GM19438 (cell line): ENCODE data around the gene CARNS1.
A peak's percentile ranks its signal among the peaks of the same experiment; 100 is the strongest.

ENCODE experiments used
- ATAC-seq: cut with Tn5 transposase; IDR thresholded peaks from one replicate; pipeline ENCODE4 v1.9.1; 2021; ENCODE audit warnings: low read depth; ENCODE audit not compliant: unreplicated experiment

Gene CARNS1

DNA sequence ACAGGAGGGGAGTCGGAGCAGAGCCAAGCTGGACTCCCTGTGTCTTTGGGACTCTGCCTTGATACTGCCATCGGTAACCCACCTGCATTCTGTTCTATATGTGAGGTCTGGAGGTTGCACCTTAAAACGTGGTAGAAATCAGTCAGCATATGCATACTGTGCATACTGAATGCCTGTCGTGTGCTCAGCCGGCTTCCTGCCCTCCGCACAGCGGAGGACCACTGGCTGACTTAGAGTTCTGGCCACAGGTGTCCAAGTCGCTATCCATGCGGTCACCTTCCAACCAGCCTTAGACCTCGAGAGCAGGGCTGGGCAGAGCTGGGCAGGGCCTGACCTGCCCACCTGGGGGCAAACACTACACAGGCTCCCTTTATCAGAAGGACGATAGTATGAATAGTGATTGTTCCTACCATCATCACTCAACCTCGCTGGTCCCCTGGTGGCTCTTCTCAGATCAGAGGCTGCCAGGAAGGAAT is 7.8 kb upstream of the CARNS1 start:
- no peak for ATAC-seq

DNA sequence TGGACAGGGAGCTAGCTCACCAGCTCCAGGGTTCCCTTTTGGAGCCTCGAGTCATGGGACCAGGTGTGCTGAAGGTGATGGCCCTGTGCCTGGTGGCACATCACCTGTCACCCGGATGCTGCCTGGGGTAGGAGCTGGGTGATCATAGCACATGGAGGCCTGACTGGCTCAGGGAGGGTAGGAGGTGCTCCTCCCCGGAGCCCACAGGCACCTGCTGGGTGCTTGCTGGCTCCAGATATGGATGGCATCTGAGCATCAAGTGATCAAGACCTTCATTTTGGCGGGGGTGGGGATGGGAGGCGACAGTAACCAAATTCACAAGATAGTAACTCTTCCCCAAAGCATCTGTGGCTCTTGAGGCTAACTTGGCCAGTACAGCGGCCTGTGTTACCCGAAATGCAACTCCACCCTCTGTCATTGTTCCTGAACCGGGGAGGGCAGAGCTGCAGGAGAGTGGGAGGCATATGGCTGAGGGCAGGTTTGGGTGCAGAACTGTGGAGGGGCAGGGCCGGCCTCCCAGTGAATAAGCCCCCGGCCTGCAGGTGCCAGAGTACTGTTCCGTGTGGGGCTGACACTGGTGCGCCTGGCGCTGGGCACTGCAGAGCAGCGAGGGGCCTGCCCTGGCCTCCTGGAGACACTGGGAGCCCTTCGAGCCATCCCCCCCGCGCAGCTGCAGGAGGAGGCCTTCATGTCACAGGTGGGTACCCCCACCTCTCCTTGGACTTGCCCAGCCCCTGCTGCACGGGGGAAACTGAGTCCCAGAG is 6.9 kb upstream of the CARNS1 start:
- ATAC-seq, result peak; percentile 9

DNA sequence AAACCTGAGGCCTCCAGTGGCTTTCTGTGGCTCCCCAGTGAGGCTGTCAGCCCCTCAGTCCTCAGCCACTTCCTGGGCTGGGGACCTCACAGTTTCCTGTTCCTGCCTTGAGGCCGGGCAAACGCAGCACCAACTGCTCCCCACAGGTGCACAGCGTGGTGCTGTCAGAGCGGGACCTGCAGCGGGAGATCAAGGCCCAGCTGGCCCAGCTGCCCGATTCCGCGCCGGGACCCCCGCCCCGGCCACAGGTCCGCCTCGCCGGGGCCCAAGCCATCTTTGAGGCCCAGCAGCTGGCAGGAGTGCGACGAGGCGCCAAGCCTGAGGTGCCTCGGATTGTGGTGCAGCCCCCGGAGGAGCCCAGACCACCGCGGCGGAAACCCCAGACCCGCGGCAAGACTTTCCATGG is 6.2 kb upstream of the CARNS1 start:
- peak; percentile 60 for ATAC-seq

DNA sequence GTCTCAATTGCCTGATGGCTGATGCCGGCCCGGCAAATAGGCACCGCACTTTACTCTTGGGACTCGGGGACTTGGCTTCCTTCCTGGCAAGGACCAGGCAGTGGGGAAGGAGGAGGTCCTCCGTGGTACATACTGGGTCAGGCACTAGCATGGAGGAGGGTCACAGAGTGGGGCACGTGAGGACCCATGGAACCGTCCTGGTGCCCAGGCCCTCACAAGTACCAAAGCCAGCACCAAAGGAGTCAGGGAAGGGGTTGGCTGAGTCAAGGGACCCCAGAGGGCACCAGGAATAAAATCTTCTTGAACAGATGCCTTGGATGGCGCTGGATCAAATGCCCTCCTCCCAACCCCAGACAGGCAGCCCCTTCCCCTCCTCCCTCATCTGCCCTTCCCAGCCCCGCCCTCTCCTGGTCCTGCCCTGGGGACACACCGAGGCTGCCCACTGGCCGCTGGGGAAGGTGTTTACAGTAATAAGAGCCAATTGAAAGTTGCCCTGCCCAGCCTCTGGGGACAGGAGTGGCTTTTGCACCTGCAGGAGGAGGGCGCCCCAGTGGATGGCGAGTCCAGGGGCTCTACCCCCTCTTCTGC is 5.6 kb upstream of the CARNS1 start:
- ATAC-seq, result no peak

DNA sequence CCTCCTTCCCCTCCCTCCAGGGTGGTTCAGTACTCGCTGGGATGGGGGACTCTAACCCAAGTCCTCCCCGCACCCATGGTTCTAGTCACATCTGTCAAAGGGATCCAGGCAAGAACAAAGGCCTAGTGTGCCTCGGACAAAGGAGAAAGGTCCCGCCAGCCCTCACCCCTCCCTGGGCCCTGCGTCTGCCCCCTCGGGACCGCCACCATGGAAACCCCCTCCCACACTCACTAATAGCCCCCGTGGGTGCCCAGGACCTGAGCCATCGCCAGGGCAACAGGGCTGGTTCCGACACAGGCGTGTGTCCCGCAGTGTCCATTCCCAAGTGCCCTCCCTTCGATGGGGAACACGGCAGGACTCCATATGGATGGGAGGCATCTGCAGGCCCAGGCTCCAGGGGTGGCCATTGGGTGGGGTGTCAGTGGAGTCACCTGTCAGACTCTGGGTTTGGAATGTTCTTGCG is 5.1 kb upstream of the CARNS1 start:
- no peak for ATAC-seq

DNA sequence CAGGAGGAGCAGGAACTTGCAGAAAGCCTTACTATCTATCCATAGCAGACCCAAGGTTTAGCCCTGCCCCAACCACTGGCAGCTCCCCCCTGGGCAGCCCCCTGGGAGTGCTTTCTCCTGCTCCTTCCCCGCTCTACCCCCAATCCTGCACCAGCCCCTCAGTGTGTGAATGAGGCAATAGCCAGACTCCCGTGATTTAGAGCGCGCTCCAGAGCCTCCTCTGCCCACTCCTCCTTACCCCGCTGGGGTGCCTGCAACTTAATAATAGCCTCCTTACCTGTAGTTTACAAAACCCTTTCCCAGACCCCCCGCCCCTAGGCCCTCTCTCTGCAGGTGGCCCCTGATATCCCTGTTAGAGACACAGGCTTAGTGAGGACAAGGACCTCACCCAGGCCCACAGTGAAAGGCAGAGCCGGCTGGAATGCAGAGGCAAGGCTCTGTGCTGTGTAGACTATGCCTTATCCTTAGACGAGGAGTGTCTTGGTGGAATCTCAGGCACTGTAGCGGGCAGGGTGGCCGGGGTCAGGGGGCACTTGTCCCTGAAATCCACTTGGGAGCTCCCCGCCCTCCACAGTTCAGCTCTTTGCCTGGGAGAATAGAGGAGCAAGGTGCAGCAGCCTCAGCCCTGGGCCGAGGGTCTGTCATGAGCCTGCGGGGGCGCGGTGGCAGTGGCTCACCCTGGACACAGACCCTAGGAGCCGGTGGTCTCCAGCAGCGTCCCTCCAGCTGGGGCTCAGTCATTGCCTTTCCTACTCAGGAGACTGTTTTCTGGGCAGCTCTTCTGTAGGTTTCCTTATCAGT is 4.3 kb upstream of the CARNS1 start:
- no peak for ATAC-seq

DNA sequence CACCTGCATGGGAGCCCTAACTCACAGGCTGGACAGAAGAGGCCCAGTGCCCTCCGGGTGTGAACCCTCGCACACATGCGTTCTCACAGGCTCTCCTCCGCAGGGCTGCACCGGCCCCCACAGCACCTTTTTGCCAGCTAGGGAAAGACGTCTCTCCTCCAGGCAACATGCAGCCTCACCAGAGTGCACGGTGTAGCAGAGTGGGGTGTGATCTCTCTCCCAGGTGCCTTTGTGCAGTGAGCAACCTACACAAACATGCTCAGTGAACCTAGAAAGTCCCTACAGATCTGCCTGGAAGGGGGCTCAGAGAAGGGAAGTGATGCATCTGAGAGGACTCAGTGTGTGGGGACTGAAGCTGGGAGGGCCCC is 3.7 kb upstream of the CARNS1 start:
- ATAC-seq, result no peak

DNA sequence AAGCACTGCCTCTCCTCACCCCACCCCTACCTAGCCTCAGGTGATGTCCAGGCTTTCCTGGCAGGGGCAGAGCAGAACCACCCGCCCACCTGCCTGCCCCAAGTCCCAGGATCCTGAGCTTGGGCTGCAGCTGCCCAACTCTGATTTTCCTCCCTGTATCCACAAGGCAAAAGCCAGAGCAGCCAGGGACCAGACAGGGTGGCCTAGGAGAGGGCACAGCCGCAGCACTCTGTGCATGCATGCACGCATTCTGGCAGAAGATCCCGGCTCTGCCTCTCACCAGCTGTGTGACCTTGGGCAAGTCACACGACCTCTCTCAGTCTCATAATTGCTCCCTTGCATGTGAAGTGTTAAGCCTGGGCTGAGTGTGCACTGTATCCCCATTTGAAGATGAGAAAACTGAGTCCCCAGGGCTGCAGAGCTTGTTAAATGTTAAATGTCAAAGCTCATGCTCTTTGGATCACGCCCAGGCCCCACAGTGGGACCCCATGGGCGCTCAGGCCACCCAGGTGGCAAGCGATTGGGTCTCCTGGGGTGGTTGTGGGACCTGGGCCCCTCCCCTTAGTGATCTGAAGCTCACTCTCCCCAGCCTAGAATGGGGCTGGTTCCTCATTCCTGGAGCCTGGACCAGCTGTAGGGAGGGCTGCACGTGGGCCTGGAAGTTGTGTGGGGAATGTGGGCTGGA is 2.8 kb upstream of the CARNS1 start:
- ATAC-seq, result no peak

DNA sequence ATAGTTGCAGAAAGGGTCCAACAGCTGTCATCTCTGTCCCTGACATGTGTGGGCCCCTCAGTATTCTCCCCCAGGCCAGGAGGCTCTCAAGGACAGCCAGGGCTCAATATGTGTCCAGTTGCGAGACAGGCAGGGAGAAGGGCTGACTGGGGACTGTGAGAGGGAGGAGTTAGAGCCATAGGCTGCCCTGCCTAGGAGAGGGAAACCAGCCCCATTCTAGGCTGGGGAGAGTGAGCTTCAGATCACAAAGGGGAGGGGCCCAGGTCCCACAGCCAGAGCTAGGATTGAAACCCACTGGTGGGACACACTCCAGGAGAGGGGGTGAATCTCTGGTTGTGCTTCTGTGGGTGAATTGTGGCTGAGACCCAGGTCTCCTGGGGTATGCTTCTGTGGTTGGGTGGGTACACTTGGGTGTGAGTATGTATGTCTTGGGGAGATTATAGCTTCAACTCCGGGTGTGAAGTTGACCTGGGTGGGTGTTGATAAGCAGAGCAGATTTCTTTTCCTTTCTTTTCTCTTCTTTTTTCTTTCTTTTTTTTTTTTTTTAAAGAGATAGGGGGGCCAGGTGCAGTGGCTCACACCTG is 2.1 kb upstream of the CARNS1 start:
- no peak for ATAC-seq

DNA sequence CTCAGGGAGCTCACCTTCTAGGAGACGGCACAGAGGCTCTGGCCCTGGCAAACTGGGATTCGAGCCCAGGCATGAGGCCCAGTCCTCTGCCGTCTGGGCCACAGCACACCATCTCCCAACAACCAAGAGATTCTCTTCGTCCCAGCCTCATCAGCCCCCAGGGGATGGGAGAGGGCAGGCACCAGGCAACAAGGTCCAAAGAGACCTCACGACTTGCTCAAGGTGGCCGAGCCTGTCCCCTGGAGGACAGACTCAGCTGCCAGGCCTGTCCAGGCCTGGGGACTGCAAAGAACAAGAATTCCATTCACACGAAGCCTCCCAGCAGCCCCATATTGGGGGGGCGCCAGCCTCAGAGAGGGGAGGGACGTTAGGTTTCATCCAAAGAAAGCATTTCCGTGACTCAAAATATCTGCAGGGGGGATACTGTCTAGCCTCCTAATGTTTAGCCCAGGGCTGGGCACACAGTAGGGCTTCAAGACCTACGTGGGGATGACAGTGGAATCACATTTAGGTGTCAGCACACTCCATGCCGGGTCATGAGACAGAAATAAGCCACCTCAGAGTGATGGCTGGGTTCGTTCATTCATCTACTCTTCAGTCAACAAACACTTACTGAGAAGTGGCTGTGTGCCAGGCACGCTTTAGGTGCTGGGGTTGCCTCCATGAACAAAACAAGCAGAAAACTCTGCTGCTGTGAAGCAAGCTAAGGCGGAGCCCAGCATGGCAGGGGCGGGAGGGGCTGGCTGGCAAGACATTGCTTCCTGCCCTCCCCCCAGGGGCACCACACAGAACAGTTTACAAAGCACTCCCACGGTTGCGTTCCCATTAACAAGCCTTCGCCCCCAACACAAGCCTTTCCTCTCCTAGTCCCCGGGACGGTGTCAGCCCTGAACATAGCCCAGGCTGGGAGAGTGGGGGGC is 1.2 kb downstream of the CARNS1 start:
- ATAC-seq, result no peak

DNA sequence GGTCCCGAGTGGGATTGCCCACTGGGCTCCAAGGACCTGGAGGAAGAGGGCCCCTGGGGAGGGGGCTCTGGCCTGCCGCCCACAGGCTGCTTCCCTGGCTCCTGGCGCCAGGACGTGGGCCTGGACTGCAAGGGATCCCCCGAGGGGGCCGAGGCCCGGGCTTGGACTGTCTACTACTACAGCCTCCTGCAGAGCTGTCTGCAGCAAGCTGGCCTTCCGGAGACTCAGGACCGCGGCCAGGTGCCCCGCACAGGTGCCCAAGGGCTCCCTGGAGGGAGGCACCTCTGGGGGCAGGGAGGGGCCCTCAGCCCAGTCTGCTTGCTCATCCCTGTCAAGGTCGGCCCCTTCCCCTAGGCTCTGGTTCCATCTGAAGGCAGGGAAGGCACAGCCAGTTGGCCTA is 1.9 kb downstream of the CARNS1 start:
- ATAC-seq, result no peak

DNA sequence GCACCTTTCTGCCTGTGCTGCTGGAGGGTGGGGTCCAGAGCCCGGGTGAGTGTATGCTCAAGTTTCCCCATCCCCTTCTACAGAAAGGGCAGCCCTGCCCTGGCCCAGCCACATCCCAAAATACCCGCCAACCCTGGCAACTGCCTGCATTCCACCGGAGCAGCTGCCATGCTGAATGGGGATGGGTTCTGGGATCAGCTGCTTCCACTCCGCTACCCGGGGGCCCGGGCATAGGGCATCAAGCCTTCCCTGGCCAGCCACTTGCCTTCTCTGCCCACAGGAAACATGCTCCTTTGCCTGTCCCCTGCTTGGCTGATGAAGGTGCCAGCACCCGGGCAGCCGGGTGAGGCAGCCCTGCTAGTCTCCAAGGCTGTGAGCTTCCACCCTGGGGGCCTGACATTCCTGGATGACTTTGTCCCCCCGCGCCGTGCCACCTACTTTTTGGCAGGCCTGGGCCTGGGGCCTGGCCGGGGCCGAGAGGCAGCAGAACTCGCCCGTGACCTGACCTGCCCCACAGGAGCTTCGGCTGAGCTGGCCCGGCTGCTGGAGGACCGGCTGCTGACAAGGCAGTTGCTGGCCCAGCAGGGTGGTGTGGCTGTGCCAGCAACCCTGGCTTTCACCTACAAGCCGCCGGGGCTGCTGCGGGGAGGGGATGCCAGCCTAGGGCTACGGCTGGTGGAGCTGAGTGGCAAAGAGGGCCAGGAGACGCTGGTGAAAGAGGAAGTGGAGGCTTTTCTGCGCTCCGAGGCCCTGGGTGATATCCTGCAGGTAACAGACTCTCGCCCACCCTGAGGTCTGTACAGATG is 3.2 kb downstream of the CARNS1 start:
- no peak for ATAC-seq

DNA sequence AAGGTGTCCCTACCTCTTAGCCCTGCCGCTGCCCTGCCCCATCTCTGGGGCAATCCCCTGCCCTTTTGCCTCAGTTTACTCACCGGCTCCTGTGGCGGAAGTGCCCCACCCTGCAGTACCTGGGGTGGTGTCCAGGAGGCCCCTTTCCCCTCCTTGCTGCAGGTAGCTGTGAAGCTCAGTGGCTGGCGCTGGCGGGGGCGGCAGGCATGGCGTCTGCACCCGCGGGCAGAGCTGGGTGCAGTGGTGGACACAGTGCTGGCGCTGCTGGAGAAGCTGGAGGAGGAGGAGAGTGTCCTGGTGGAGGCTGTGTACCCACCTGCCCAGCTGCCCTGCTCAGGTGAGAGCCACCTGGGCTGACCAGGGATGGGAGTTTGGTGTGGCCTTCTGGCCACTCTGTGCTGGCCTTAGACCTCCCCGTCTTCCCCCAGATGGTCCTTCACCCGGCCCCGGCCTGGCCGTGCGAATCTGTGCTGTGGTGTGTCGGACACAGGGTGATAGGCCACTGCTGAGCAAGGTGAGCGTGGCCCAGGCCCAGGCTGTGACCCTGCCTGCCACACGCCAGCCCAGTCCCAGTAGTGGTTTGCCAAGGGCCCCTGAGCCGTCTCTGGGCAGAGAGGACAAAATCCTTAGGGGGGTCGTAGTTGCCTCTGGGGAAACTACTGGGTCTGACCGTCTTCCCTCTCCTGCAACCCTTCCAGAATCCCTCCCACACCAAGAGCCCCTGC is 4.0 kb downstream of the CARNS1 start:
- ATAC-seq, result no peak

DNA sequence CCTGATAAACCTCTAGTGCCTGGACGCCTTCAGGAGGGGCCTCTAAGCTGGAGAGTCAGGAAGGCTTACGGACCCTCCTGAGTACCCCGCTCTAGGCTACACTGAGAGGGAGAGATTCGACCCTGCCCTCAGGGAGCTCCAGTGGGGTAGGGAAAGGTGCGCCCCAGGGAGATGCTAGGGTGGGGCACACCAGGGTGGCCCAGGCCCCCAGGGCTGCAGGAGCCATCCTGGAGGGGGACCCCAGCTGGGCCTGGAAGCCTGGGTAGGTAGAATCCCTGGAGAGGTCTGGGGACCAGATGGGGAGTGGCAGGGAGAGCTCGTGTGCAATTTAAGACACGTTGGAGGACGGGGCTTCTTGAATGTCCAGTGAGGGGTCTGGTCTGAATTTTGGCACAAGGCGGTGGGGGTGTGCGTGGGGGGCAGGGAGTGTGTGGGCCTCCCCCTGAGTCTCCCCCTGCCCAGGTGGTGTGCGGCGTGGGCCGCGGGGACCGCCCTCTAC is 4.7 kb downstream of the CARNS1 start:
- ATAC-seq, result no peak

DNA sequence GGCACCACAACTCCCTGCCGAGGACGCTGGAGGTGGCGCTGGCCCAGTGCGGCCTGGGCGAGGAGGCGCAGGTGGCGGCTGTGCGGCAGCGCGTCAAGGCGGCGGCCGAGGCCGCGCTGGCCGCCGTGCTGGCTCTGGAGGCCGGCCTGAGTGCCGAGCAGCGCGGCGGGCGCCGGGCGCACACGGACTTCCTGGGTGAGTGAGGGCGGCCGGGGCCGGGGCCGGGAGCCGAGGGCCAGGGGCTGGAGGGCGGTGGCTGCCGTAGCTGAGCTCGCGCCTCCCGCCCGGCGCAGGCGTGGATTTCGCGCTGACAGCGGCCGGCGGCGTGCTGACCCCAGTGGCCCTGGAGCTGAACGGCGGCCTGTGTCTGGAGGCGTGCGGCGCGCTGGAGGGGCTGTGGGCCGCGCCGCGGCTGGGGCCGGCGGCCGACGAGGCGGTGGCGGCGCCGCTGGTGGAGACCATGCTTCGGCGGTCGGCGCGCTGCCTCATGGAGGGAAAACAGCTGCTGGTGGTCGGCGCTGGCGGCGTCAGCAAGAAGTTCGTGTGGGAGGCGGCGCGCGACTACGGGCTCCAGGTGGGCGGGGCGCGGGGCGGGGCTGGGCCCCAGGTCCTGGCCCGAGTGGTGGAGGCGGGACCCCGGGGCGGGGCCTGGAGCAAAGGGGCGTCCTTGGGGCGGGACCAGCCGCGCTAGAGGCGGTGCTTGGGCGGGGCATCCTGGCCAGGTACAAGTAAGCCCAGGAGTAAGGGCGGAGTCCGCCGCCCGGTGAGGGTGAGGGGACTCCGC is 5.4 kb downstream of the CARNS1 start:
- ATAC-seq, result peak; percentile 78

DNA sequence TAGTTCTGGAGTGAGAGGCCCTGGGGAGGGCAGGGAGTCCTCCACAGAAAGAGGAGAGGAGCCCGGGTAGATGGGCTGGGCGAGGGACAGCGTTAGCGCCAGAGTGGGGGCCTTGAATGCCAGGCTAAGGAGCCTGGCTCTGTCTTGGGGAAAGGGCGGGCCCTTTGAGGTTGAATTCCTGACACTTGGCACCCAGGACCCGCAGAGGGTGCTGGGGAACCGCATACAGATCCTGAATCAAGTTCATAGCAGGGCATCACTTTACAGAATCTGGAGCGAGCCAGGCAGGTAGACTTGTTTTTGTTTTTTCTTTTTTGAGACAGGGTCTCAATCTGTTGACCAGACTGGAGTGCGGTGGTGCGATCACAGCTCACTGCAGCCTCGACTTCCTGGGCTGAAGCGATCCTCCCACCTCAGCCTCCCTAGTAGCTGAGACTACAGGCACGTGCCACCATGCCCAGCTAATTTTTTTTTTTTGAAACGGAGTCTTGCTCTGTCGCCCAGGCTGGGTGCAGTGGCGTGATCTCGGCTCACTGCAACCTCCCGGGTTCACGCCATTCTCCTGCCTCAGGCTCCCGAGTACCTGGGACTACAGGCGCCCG is 6.1 kb downstream of the CARNS1 start:
- ATAC-seq, result no peak

DNA sequence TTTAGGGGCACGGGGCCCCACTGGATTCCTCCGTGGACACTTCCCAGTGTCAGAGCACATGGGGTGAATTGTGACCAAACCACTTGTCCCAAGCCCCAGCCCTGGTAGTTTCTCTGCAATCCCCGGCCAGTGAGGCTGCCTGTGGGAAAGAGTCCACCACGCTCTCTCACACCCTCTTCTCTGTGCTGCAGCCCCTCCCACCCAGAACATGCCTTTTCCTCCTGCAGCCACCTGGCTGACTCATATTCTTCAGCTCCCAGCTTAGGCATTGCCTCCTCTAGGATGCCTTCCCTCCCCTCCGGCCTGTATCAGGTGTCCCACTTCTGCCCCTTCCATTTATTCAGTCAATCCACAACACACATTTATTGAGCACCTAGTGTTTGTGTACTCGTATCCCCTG is 7.4 kb downstream of the CARNS1 start:
- ATAC-seq, result no peak
